Subcutaneous abdominal adipose tissue (tissue), 5 donors: ENCODE measurements around the gene TTN.

Experiments used
- H3K27ac ChIP-seq: one replicate; pipeline ENCODE4 v1.7.0; 2013; ENCODE audit warnings: low read depth, mild to moderate bottlenecking, inconsistent platforms, low read length, moderate library complexity
- H3K27me3 ChIP-seq, 5 donors: one replicate each; pipeline ENCODE4 v1.7.0; 2013; ENCODE audit warnings: low read length in 5 of 5, inconsistent platforms in 1 of 5; ENCODE audit not compliant: control insufficient read depth in 5 of 5, insufficient read depth in 4 of 5
- H3K36me3 ChIP-seq, 5 donors: one replicate each; pipeline ENCODE4 v1.7.0; 2013; ENCODE audit warnings: low read length in 5 of 5; ENCODE audit not compliant: control insufficient read depth in 5 of 5, insufficient read depth in 5 of 5
- H3K4me1 ChIP-seq, 5 donors: one replicate each; pipeline ENCODE4 v1.7.0; 2013; ENCODE audit warnings: low read length in 5 of 5, mild to moderate bottlenecking in 3 of 5, moderate library complexity in 1 of 5; ENCODE audit not compliant: control insufficient read depth in 5 of 5, insufficient read depth in 5 of 5
- H3K4me3 ChIP-seq, 5 donors: one replicate each; pipeline ENCODE4 v1.7.0; 2013; ENCODE audit warnings: low read length in 5 of 5, low read depth in 1 of 5
- H3K9ac ChIP-seq, 5 donors: one replicate each; pipeline ENCODE4 v1.7.0; 2013; ENCODE audit warnings: low read length in 5 of 5, mild to moderate bottlenecking in 4 of 5, moderate library complexity in 3 of 5
- H3K9me3 ChIP-seq, 5 donors: one replicate each; pipeline ENCODE4 v1.7.0; 2013; ENCODE audit warnings: low read length in 5 of 5; ENCODE audit not compliant: control insufficient read depth in 5 of 5
- donor health status: healthy.
- donor health status: healthy.
- donor health status: healthy.
- donor health status: healthy.
- donor health status: healthy.

Gene TTN

GRCh38 chr2:178819147-178819875, 12.1 kb upstream of the TTN start:
- Histone ChIP-seq H3K27ac (no peak overlapping the region), H3K9me3 (no peaks in the 10 kb centered on the region), H3K4me3 (no peak overlapping the region), H3K9ac (no peak overlapping the region), H3K27me3 (no peaks in the 10 kb centered on the region), H3K4me1 (no peaks in the 10 kb centered on the region), H3K36me3 (no peaks in the 10 kb centered on the region)

- no peak overlapping the region for H3K27ac ChIP-seq
- H3K36me3 ChIP-seq, result no peaks in the 10 kb centered on the region
- H3K9me3 ChIP-seq, result no peaks in the 10 kb centered on the region
- no peaks in the 10 kb centered on the region for H3K4me1 ChIP-seq
- H3K27me3 ChIP-seq, result no peaks in the 10 kb centered on the region
- no peak overlapping the region for H3K4me3 ChIP-seq
- H3K9ac ChIP-seq, result no peak overlapping the region
These were observed 4.7 kb upstream of the TTN start for GRCh38 chr2:178811901-178812300.

GRCh38 chr2:178811045-178811444, 3.8 kb upstream of the TTN start:
- no peaks in the 10 kb centered on the region for H3K36me3 ChIP-seq
- no peak overlapping the region for H3K27ac ChIP-seq
- no peaks in the 10 kb centered on the region for H3K9me3 ChIP-seq
- no peaks in the 10 kb centered on the region for H3K27me3 ChIP-seq
- H3K9ac ChIP-seq, result no peak overlapping the region
- H3K4me1 ChIP-seq, result no peaks in the 10 kb centered on the region
- no peak overlapping the region for H3K4me3 ChIP-seq

- H3K9me3 ChIP-seq, result no peaks in the 10 kb centered on the region
- H3K36me3 ChIP-seq, result no peaks in the 10 kb centered on the region
- no peak overlapping the region for H3K4me3 ChIP-seq
- H3K9ac ChIP-seq, result no peak overlapping the region
- no peaks in the 10 kb centered on the region for H3K27me3 ChIP-seq
- H3K27ac ChIP-seq, result no peak overlapping the region
- no peaks in the 10 kb centered on the region for H3K4me1 ChIP-seq
These were observed 3.2 kb upstream of the TTN start for GRCh38 chr2:178810422-178810821.

DNA sequence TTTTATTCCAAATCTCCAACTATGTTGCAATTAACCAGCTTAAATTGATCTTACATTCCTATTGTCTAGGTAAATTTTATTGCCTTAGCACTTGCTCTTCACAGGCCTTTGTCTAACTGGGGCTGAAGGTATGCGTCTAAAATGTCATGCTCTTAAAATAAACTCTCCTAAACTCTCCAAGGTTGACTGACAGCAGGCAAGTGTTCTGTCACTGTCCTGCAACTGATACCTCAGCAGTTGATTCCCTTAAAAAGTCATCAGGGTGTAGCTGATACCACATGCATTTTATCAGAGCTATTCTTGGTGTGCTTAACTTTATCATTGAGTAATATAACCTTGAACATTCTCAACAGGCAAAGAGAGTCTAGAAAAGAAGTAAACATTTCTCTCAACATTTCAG, 680 bp downstream of the TTN start:
- H3K4me1 ChIP-seq, result no peaks in the 10 kb centered on the region
- H3K27ac ChIP-seq, result no peak overlapping the region
- H3K27me3 ChIP-seq, result no peaks in the 10 kb centered on the region
- H3K9ac ChIP-seq, result no peak overlapping the region
- H3K4me3 ChIP-seq, result no peak overlapping the region
- no peaks in the 10 kb centered on the region for H3K9me3 ChIP-seq
- H3K36me3 ChIP-seq, result no peaks in the 10 kb centered on the region

- H3K9ac ChIP-seq, result no peak overlapping the region
- H3K27me3 ChIP-seq, result no peaks in the 10 kb centered on the region
- no peaks in the 10 kb centered on the region for H3K9me3 ChIP-seq
- no peak overlapping the region for H3K27ac ChIP-seq
- no peaks in the 10 kb centered on the region for H3K4me1 ChIP-seq
- H3K36me3 ChIP-seq, result peaks cover 0 to 2% (median 0%) of the 10 kb centered on the region in 5 donors
- no peak overlapping the region for H3K4me3 ChIP-seq
These were observed 1.8 kb downstream of the TTN start for GRCh38 chr2:178805457-178805856.

- Histone ChIP-seq H3K36me3 (peaks cover 0 to 5% (median 2%) of the 10 kb centered on the region in 5 donors), H3K4me1 (no peaks in the 10 kb centered on the region), H3K4me3 (no peak overlapping the region), H3K9ac (no peak overlapping the region), H3K9me3 (no peaks in the 10 kb centered on the region), H3K27me3 (no peaks in the 10 kb centered on the region), H3K27ac (no peak overlapping the region)
These were observed 2.4 kb downstream of the TTN start for GRCh38 chr2:178804791-178805190.

DNA sequence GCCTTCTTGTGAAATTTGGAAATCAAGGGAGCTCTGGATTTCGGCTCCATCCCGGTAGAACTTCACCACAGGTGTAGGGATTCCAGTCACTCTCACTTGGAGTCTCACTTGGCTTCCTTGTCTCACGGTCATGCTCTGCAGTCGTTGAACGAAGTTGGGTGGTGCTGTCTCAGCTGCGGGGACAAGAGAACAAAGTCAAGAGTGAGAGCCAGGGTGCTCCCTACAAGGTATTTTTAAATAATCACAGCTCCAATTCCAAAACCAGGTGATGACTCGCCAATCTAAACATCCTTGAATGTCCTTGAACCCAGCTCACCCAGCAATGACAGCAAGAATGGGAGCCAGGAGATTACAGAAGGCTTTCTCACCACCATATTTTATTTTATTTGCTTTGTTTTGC, 6.7 kb downstream of the TTN start:
- Histone ChIP-seq H3K36me3 (peaks cover 0 to 12% (median 2%) of the 10 kb centered on the region in 5 donors), H3K27me3 (no peaks in the 10 kb centered on the region), H3K4me3 (no peak overlapping the region), H3K27ac (no peak overlapping the region), H3K9ac (no peak overlapping the region), H3K4me1 (no peaks in the 10 kb centered on the region), H3K9me3 (no peaks in the 10 kb centered on the region)

- Histone ChIP-seq H3K36me3 (peaks cover 0 to 18% (median 2%) of the 10 kb centered on the region in 5 donors), H3K27ac (no peak overlapping the region)
These were observed 7.9 kb downstream of the TTN start for GRCh38 chr2:178799305-178799704.

DNA sequence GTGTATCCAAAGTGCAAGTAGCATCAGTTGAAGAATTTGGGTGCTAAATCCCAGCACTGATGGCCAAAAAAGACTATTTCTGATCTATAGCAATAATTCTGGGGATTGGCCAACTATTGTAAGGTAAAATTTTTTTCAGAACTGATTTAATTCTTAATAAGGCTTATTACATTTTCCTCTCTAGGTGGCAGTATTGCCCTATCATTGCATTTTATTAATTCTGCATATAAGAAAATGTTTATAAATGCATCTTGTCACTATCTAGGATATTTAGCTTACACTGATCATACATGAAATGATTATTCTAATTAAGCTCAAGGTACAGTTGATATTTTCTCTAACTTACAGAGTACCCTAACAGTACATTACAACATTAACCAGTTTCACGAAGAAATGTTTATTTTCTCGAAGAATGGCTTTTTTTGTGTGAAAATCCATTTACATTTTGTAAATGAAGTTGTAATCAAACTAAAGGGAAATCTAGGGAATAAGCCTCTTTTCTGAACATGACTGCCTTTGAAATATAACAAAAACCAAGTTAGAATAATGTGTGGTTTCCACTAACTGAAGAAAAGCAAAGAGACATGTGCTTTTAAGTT, 11.0 kb downstream of the TTN start:
- Histone ChIP-seq H3K9me3 (no peaks in the 10 kb centered on the region), H3K9ac (no peak overlapping the region), H3K4me1 (no peaks in the 10 kb centered on the region), H3K27me3 (no peaks in the 10 kb centered on the region), H3K36me3 (peaks cover 0 to 28% (median 5%) of the 10 kb centered on the region in 5 donors), H3K27ac (no peak overlapping the region), H3K4me3 (no peak overlapping the region)

More at GRCh38 chr2:178799305-178799704, 7.9 kb downstream of the TTN start:
- no peak overlapping the region for H3K4me3 ChIP-seq
- H3K9ac ChIP-seq, result no peak overlapping the region
- H3K4me1 ChIP-seq, result no peaks in the 10 kb centered on the region
- H3K9me3 ChIP-seq, result no peaks in the 10 kb centered on the region
- H3K27me3 ChIP-seq, result no peaks in the 10 kb centered on the region
